Astrocyte of the cerebellum (primary cell): ENCODE results near the gene PTGES3L.

ENCODE experiments used
- DNase-seq: peaks from one replicate; pipeline ENCODE4 v3.0.0-alpha.2; 2011; ENCODE audit warnings: low read depth
- H3K4me3 ChIP-seq: 2 replicates; pipeline ENCODE4 v1.5.1; 2011; ENCODE audit warnings: mild to moderate bottlenecking, low read depth, low read length, moderate library complexity
- CTCF ChIP-seq: IDR thresholded peaks from 2 replicates; pipeline ENCODE4 v1.5.1; 2012; ENCODE audit warnings: low read length, low read depth, moderate library complexity, mild to moderate bottlenecking; ENCODE audit errors: missing control alignments
- in situ Hi-C: cut with HindIII; loops from 2 replicates; pipeline ENCODE4 v1.10.0; 2017; ENCODE audit warnings: low sequenced_read_pairs

The PTGES3L gene

GRCh38 chr17:42918902-42919521 lies 60.9 kb downstream of the PTGES3L start:
- no peak for TF ChIP-seq CTCF
- in situ Hi-C loops, result no loop called here
- no peak overlapping the region for H3K4me3 ChIP-seq
- DNase-seq, result no peak
